Vein endothelial cell (primary cell): ENCODE results near the gene PTHLH. TPM values are rescaled to one million over a fixed set of nuclear protein-coding genes. Genes with fewer than 3 reads are reported as not detected.

Source experiments
- small RNA-seq: library from RNA; depleted of rRNA; stranded (forward); fragments of <200 nt; gene quantifications from one replicate; pipeline ENCODE3, GENCODE V24; 2012
- total RNA-seq: library from RNA; depleted of rRNA; stranded (reverse); fragments of >200 nt; gene quantifications from 2 replicates; pipeline ENCODE4 v1.2.3, GENCODE V29; 2012

The PTHLH gene
- total RNA-seq: 0.33 and 0.86 TPM in 2 replicates

GRCh38 chr12:27972721-27973120 is at the start of gene PTHLH:
PTHLH (minus strand) TSS chr12:27972733; CDS start chr12:27969494, 3,239 bp downstream.

Small RNA genes lying within 50 kb of the gene (small RNA-seq; reads per million reads assigned to genes)
- gene AC008011.1: not detected

Other genes starting within 250 kb of the PTHLH start
- gene KLHL42, start 192.5 kb downstream of the PTHLH start, total RNA-seq: 25.2 TPM in 2 replicates
- 0.33 TPM in 1 of 2 replicates, not detected in the other for gene MANSC4, start 192.5 kb downstream of the PTHLH start, total RNA-seq
- gene CCDC91, start 217.7 kb upstream of the PTHLH start, total RNA-seq: 8.8 and 19.1 TPM in 2 replicates